SKM-1 (cell line): Measurements from ENCODE around the gene KCNK3.
"Not testable (repeated sequence)": the region's sequence is repeated elsewhere in the genome, so short reads cannot be mapped to it uniquely, and the experiment has no call there.

Experiments
- DNase-seq: peaks from one replicate; lab custom pipeline; 2025; ENCODE audit not compliant: unreplicated experiment; lab: John Stamatoyannopoulos, UW

KCNK3 gene

DNA sequence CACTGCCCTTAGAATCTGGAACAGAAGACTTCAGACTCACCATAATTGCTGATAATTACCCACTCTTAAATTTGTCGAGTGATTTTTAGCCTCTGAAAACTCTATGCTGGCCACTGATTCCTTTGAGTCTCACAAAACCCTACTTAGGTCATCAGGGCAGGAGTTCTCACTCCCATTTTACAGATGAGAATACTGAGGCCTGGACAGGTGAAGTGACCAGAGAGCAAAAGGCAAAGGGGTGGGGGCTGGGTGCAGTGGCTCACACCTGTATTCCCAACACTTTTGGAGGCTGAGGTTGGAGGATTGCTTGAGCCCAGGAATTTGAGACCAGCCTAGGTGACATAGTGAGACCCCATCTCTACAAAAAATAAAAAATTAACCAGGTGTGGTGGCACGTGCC lies 36.8 kb downstream of the KCNK3 start:
- DNase-seq = no peak

GRCh38 chr2:26730549-26731344 lies 38.2 kb downstream of the KCNK3 start:
- DNase-seq = no peak

GRCh38 chr2:26731714-26732113 lies 39.2 kb downstream of the KCNK3 start:
- no peak for DNase-seq

- DNase-seq = no peak
Observed at GRCh38 chr2:26732446-26732845, 39.9 kb downstream of the KCNK3 start.

GRCh38 chr2:26733413-26733812 lies 40.9 kb downstream of the KCNK3 start:
- DNase-seq = no peak

GRCh38 chr2:26735097-26735496 lies 42.6 kb downstream of the KCNK3 start:
- DNase-seq = no peak

- DNase-seq = no peak
Observed at GRCh38 chr2:26735883-26736588, 43.5 kb downstream of the KCNK3 start.

DNA sequence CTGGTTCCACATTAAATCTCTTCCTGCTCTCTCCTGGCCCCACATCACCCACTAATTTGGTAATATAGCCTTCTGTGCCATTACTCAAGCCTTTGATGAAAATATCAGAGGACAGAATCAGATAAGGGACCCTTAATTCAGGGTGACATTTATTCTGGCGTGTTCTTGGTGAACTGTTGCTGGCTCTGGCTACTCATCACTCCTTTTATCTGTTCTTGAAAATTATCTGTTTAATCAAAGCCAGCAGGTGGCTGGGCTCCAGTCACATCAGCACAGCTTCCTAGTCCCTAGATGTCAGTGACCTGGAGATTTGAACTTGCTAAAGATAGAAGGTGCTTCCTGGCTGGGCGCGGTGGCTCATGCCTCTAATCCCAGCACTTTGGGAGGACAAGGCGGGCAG lies 44.7 kb downstream of the KCNK3 start:
- no peak for DNase-seq

GRCh38 chr2:26738481-26738880 lies 46.0 kb downstream of the KCNK3 start:
- no peak for DNase-seq

DNA sequence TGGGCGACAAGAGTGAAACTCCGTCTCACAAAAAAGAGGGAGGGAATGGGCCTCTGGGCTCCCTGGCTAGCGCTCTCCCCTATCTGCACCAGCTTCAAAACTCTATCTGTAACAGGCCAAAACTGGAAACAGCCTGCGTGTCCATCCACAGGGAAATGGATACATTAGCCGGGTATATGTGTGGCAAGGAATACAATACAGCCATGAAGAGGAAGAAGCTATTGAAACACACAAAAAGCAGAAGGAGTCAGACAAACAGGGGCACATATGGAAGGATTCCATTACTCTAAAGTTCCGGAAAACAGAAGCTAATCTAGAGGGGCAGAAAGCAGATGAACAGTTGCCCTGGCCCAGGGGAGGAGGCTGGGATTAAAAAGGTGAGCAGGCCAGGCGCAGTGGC lies 47.0 kb downstream of the KCNK3 start:
- DNase-seq = no peak

- DNase-seq = no peak
Observed at GRCh38 chr2:26740346-26740745, 47.8 kb downstream of the KCNK3 start.

- no peak for DNase-seq
Observed at GRCh38 chr2:26740890-26741302, 48.4 kb downstream of the KCNK3 start.

DNA sequence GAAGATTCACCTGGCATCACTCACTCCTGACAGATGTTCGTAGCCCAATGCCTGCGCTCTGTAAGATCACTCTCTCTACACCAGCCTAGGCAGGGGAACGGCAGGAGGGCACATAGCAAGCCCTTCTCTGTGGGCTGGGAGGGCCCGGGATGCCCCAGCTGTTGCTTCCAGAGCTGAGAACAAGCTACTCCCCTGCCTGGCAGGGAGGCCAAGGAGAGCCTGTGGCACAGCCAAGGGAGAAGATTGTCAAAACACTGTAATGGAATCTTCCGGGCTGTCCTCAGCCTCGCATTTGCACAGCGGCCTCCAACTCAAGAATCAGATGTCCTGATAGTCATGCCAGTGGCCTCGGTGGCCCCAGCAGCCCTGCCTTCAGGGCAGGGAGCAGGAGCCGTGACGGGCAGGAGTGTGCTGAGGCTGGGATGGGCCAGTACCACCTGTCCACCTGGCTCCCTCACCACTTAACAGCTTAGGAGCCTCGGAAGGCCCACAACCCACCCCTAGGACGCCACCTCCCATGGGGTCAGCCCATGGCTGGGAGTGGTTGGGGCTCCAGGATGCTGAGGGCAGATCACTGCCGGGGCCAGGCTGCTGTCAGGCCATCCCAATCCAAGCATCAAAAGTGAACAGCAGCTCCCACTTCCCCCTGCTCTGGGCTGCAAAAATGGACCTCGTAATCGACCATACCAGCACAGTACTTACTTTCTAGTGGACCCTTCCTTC lies 49.7 kb downstream of the KCNK3 start:
- no peak for DNase-seq

DNA sequence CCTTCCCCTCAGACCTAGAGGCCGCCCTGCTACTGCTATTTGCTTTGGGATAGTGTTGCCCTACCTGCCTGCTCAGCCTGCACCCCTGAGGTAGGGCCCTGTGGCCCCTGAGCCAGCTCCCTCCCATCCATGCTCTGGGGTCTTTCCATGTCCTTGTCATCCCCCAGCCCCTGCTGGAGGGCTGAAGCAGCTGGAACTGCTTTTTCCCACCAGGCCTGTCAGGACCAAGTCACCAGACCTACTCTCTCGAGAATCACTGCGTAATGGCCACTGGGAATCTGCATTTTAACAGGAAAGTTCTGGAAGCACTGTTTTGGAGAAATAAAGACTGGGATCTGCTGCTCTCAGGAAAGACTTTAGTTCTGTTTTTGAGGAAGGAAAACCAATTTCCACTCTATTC lies 51.3 kb downstream of the KCNK3 start:
- DNase-seq = no peak

DNA sequence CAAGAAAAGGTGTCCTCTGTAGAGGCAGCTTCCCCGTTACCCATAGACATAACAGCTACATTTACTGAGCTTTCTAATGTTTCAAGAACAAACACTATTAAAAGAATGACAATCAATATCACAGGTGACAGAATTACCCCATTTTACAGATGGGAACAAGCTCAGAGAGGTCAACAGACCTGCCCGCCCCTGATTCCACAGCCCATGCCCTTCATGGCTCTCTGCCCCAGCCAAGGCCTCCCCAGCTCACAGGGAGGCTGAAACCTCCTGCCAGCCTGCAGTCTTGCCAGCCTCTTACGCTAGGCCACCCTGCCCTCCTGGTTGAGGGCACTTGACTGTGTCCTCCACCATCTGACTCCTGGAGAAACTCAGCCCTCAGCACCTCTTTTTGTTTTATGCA lies 52.4 kb downstream of the KCNK3 start:
- DNase-seq = no peak

- DNase-seq = peak; percentile 27
Observed at GRCh38 chr2:26745609-26746327, 53.2 kb downstream of the KCNK3 start.

DNA sequence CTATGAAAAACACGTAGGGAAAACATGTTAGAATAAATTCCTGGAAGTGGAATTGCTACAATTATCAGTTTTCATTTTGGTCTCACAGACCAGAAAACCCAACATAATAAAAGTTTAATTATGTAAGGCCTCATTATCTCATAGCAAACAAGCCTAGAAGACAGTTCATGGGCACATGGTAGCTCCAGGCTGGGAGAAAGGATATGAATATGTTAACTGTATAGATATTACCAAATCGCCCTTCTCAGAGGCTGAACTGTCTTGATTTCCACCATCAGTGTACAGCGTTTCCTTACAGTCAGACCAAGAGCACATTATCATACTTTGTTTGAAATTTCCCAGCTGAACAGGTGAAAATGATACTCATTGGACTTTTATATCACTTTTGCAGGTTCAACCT lies 54.4 kb downstream of the KCNK3 start:
- DNase-seq = no peak

DNA sequence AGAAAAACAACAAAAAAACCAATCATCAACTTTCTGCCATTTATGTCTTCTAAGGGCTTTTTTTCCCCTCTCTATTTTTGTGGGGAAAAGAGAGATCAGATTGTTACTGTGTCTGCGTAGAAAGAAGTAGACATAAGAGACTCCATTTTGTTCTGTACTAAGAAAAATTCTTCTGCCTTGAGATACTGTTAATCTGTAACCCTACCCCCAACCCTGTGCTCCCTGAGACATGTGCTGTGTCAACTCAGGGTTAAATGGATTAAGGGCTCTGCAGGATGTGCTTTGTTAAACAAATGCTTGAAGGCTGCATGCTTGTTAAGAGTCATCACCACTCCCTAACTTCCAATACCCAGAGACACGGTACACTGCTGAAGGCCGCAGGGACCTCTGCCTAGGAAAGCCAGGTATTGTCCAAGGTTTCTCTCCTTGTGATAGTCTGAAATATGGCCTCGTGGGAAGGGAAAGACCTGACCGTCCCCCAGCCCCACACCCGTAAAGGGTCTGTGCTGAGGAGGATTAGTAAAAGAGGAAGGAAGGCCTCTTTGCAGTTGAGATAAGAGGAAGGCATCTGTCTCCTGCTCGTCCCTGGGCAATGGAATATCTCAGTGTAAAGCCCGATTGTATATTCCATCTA lies 57.4 kb downstream of the KCNK3 start:
- not testable (repeated sequence) for DNase-seq

DNA sequence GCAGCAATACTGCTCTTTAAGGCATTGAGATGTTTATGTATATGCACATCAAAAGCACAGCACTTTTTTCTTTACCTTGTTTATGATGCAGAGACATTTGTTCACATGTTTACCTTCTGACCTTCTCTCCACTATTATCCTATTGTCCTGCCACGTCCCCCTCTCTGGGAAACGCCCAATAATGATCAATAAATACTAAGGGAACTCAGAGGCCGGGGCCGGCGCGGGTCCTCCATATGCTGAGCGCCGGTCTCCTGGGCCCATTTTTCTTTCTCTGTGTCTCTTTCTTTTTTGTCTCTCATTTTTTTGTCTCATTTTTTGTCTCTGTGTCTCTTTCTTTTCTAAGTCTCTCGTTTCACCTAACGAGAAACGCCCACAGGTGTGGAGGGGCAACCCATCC lies 57.9 kb downstream of the KCNK3 start:
- DNase-seq = not testable (repeated sequence)

GRCh38 chr2:26752656-26753055 lies 60.1 kb downstream of the KCNK3 start:
- DNase-seq = no peak

DNA sequence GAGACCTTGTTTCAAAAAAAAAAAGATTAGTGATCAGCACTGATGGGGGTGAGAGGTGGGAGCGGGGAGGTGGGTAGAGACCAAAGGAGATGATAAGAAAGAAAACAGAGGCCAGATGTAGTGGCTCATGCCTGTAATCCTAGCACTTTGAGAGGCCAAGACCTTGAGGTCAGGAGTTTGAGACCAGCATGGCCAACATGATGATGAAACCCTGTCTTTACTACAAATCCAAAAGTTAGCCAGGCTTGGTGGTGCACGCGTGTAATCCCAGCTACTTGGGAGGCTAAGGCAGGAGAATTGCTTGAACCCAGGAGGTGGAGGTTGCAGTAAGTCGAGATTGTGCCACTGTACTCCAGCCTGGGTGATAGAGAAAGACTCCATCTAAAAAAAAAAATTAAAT lies 62.0 kb downstream of the KCNK3 start:
- DNase-seq = no peak
